ENCODE results near the gene CEP83. TPM values are rescaled to one million over a fixed set of nuclear protein-coding genes. Genes with fewer than 3 reads are reported as not detected.
A peak's percentile ranks its signal among the peaks of the same experiment; 100 is the strongest.

Gene CEP83
- total and polyA plus RNA-seq, 2 donors from 2014 or later = 3.2 to 17.1 TPM

GRCh38 chr12:94329366-94329765 lies 130.3 kb downstream of the CEP83 start:
- no peak for FAIRE-seq
- intact Hi-C loops (cut with DNase I) = no loop called here
- no peak for TF ChIP-seq CTCF (IDR thresholded peaks at IDR 0.05; ENCODE audit: borderline replicate concordance, extremely low read depth, insufficient read depth)
- no peak overlapping the region for H3K4me3 ChIP-seq (ENCODE audit: low read length in 3 of 3)
- peak in 1 of 5 donors; percentile 5 for DNase-seq
- no peaks in the 10 kb centered on the region for H3K27me3 ChIP-seq (ENCODE audit: control insufficient read depth, insufficient read depth, low read length)
- no peak overlapping the region for H3K27ac ChIP-seq (ENCODE audit: low read depth in 2 of 2, low read length in 2 of 2)
- H3K9ac ChIP-seq (ENCODE audit: low read length in 3 of 3) = no peak overlapping the region
- no peaks in the 10 kb centered on the region for H3K9me3 ChIP-seq (ENCODE audit: control insufficient read depth in 2 of 3, insufficient read depth in 1 of 3, low read length in 3 of 3)
- H3K36me3 ChIP-seq (ENCODE audit: control insufficient read depth in 2 of 3, insufficient read depth in 3 of 3, low read length in 3 of 3) = no peaks in the 10 kb centered on the region
- no peaks in the 10 kb centered on the region for H3K4me1 ChIP-seq (ENCODE audit: control insufficient read depth in 2 of 3, insufficient read depth in 2 of 3, low read depth in 1 of 3, low read length in 3 of 3)

- Histone ChIP-seq H3K27ac (ENCODE audit: low read depth in 2 of 2, low read length in 2 of 2) (no peak overlapping the region), H3K36me3 (ENCODE audit: control insufficient read depth in 2 of 3, insufficient read depth in 3 of 3, low read length in 3 of 3) (peaks cover 0 to 5% (median 0%) of the 10 kb centered on the region in 3 donors), H3K9me3 (ENCODE audit: control insufficient read depth in 2 of 3, insufficient read depth in 1 of 3, low read length in 3 of 3) (no peaks in the 10 kb centered on the region), H3K4me3 (ENCODE audit: low read length in 3 of 3) (no peak overlapping the region), H3K4me1 (ENCODE audit: control insufficient read depth in 2 of 3, insufficient read depth in 2 of 3, low read depth in 1 of 3, low read length in 3 of 3) (no peaks in the 10 kb centered on the region), H3K9ac (ENCODE audit: low read length in 3 of 3) (no peak overlapping the region), H3K27me3 (ENCODE audit: control insufficient read depth, insufficient read depth, low read length) (no peaks in the 10 kb centered on the region)
- no peak for TF ChIP-seq CTCF (IDR thresholded peaks at IDR 0.05; ENCODE audit: borderline replicate concordance, extremely low read depth, insufficient read depth)
- intact Hi-C loops (cut with DNase I) = no loop called here
- FAIRE-seq = no peak
- DNase-seq = no peak
These were observed 131.9 kb downstream of the CEP83 start for GRCh38 chr12:94327809-94328208.

GRCh38 chr12:94326727-94327126 lies 132.9 kb downstream of the CEP83 start:
- Histone ChIP-seq H3K36me3 (ENCODE audit: control insufficient read depth in 2 of 3, insufficient read depth in 3 of 3, low read length in 3 of 3) (peaks cover 0 to 5% (median 2%) of the 10 kb centered on the region in 3 donors), H3K4me3 (ENCODE audit: low read length in 3 of 3) (no peak overlapping the region)

More at GRCh38 chr12:94326727-94327126, 132.9 kb downstream of the CEP83 start:
- no peak for TF ChIP-seq CTCF (IDR thresholded peaks at IDR 0.05; ENCODE audit: borderline replicate concordance, extremely low read depth, insufficient read depth)
- Histone ChIP-seq H3K27ac (ENCODE audit: low read depth in 2 of 2, low read length in 2 of 2) (no peak overlapping the region), H3K4me1 (ENCODE audit: control insufficient read depth in 2 of 3, insufficient read depth in 2 of 3, low read depth in 1 of 3, low read length in 3 of 3) (no peaks in the 10 kb centered on the region), H3K27me3 (ENCODE audit: control insufficient read depth, insufficient read depth, low read length) (no peaks in the 10 kb centered on the region), H3K9me3 (ENCODE audit: control insufficient read depth in 2 of 3, insufficient read depth in 1 of 3, low read length in 3 of 3) (peaks cover 0 to under 1% (median 0%) of the 10 kb centered on the region in 3 donors), H3K9ac (ENCODE audit: low read length in 3 of 3) (no peak overlapping the region)
- FAIRE-seq (no peak), DNase-seq (no peak)
- intact Hi-C loops (cut with DNase I) = no loop called here

All from kidney (tissue), 14 donors.